Vagina (tissue), 2 donors: ENCODE results near the gene FHIT.

ENCODE experiments used
- CTCF ChIP-seq, 3 experiments: fragments of 450-650 bp in 2 of 3; fragments of 200-600 bp in 1 of 3; sonication (generic) in 1 of 3; IDR thresholded peaks; one replicate each; pipeline ENCODE4 v1.5.1; 2017 to 2019; ENCODE audit warnings: antibody characterized with exemption in 3 of 3, mild to moderate bottlenecking in 2 of 3, moderate library complexity in 2 of 3
- POLR2A ChIP-seq, 2 donors: fragments of 450-650 bp; IDR thresholded peaks; one replicate each; pipeline ENCODE4 v1.6.1; 2017; ENCODE audit warnings: antibody characterized with exemption in 2 of 2, mild to moderate bottlenecking in 2 of 2, moderate library complexity in 2 of 2
- POLR2AphosphoS5 ChIP-seq, 2 donors: sonication (generic); formaldehyde crosslinking; IDR thresholded peaks; one replicate each; pipeline ENCODE4 v1.9.0; 2017; ENCODE audit warnings: antibody characterized with exemption in 2 of 2, mild to moderate bottlenecking in 2 of 2, low read depth in 1 of 2; ENCODE audit not compliant: insufficient read depth in 1 of 2

DNA sequence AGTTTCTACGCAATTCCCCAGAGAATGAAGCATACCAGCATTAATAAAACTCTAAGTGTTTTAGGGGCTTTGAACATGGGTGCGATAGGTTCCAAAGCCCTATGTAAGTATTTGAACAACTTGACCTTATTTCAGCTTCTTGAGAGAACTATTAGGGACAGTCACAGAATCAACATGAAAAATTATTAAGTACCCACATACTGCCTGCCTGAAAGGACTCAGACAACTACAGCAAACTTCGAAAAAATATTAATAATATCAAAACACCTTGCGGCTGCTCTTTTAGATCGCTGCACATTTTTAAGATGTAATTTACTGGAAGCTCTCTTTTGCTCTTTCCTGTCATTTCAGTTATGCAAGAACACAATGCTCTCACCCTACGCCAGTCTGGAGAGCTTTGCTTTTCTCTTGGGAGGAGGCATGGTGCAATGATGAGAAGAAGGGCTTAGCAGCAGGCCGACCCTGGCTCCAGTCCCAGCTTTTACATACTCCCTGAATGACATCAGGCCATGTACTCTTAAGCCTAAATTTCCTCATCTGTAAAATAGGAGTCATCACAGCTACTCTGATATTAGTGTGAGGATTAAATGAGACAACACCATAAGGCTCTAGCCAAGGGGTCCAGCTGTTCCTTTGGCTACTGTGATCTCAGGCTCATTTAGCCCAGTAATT lies 640.7 kb downstream of the FHIT start:
- TF ChIP-seq CTCF (IDR thresholded peaks at IDR 0.05) (no peak), POLR2AphosphoS5 (IDR thresholded peaks at IDR 0.05; ENCODE audit: insufficient read depth in 1 of 2, low read depth in 1 of 2) (no peak), POLR2A (IDR thresholded peaks at IDR 0.05) (no peak)
